Liver (tissue), 9 donors: ENCODE measurements around the gene CLN6. TPM values are rescaled to one million over a fixed set of nuclear protein-coding genes. Genes with fewer than 3 reads are reported as not detected.

ENCODE experiments used
- DNase-seq: peaks from one replicate; pipeline ENCODE4 v3.0.0-alpha.2; 2017; ENCODE audit warnings: low spot score
- H3K27ac ChIP-seq, 2 donors: one replicate each; pipeline ENCODE4 v1.7.0; 2013; ENCODE audit warnings: inconsistent platforms in 2 of 2, low read length in 2 of 2, control low read depth in 1 of 2, low read depth in 1 of 2, mild to moderate bottlenecking in 1 of 2
- H3K27me3 ChIP-seq, 4 donors: one replicate each; pipeline versions ENCODE4 v1.6.1 to v1.7.0; 2013; ENCODE audit warnings: low read length in 3 of 4, inconsistent platforms in 1 of 4, mild to moderate bottlenecking in 1 of 4, moderate library complexity in 1 of 4; ENCODE audit not compliant: control insufficient read depth in 4 of 4, insufficient read depth in 4 of 4
- H3K36me3 ChIP-seq, 4 donors: one replicate each; pipeline versions ENCODE4 v1.6.1 to v1.7.0; 2013; ENCODE audit warnings: low read length in 3 of 4, mild to moderate bottlenecking in 3 of 4, low read depth in 1 of 4, moderate library complexity in 1 of 4; ENCODE audit not compliant: control insufficient read depth in 4 of 4, insufficient read depth in 3 of 4
- H3K4me1 ChIP-seq, 4 donors: one replicate each; pipeline versions ENCODE4 v1.6.1 to v1.7.0; 2013; ENCODE audit warnings: low read length in 3 of 4, mild to moderate bottlenecking in 3 of 4, moderate library complexity in 1 of 4; ENCODE audit not compliant: control insufficient read depth in 4 of 4, insufficient read depth in 4 of 4
- H3K4me3 ChIP-seq, 3 donors: one replicate each; pipeline versions ENCODE4 v1.6.1 to v1.7.0; 2013; ENCODE audit warnings: low read length in 3 of 3, control low read depth in 1 of 3, low read depth in 1 of 3, mild to moderate bottlenecking in 1 of 3
- H3K9ac ChIP-seq, 2 donors: one replicate each; pipeline ENCODE4 v1.7.0; 2013; ENCODE audit warnings: low read length in 2 of 2, mild to moderate bottlenecking in 2 of 2, moderate library complexity in 2 of 2, control low read depth in 1 of 2, low read depth in 1 of 2
- H3K9me3 ChIP-seq, 4 donors: one replicate each; pipeline versions ENCODE4 v1.6.1 to v1.7.0; 2013; ENCODE audit warnings: low read length in 3 of 4; ENCODE audit not compliant: control insufficient read depth in 4 of 4
- EGR1 ChIP-seq, 2 donors: IDR thresholded peaks; 2 replicates each; pipeline ENCODE4 v1.6.1; 2016 to 2018; ENCODE audit warnings: antibody characterized with exemption in 2 of 2, low read depth in 2 of 2
- FOXA1 ChIP-seq: IDR thresholded peaks from 2 replicates; pipeline ENCODE4 v1.6.1; 2016; ENCODE audit warnings: antibody characterized with exemption
- GABPA ChIP-seq, 2 donors: IDR thresholded peaks in 1 of 2; conservative IDR thresholded peaks in 1 of 2; 2 replicates each; pipeline ENCODE4 v1.6.1; 2016; ENCODE audit warnings: antibody characterized with exemption in 2 of 2, mild to moderate bottlenecking in 1 of 2, moderate library complexity in 1 of 2
- HNF4A ChIP-seq, 2 donors: conservative IDR thresholded peaks; 2 replicates each; pipeline ENCODE4 v1.6.1; 2016; ENCODE audit warnings: antibody characterized with exemption in 2 of 2, mild to moderate bottlenecking in 2 of 2
- JUND ChIP-seq, 2 donors: IDR thresholded peaks; 2 replicates each; pipeline ENCODE4 v1.6.1; 2016; ENCODE audit warnings: antibody characterized with exemption in 2 of 2
- MAX ChIP-seq: IDR thresholded peaks from 2 replicates; pipeline ENCODE4 v1.6.1; 2016; ENCODE audit warnings: antibody characterized with exemption
- RAD21 ChIP-seq, 2 donors: IDR thresholded peaks; 2 replicates each; pipeline ENCODE4 v1.6.1; 2016; ENCODE audit warnings: antibody characterized with exemption in 2 of 2, mild to moderate bottlenecking in 2 of 2
- RXRA ChIP-seq, 2 donors: IDR thresholded peaks; 2 replicates each; pipeline ENCODE4 v1.6.1; 2017 to 2018; ENCODE audit warnings: antibody characterized with exemption in 2 of 2, mild to moderate bottlenecking in 1 of 2
- SP1 ChIP-seq: IDR thresholded peaks from 2 replicates; pipeline ENCODE4 v1.6.1; 2018; ENCODE audit warnings: antibody characterized with exemption, mild to moderate bottlenecking
- YY1 ChIP-seq: IDR thresholded peaks from 2 replicates; pipeline ENCODE4 v1.6.1; 2016; ENCODE audit warnings: antibody characterized with exemption, mild to moderate bottlenecking
- WGBS: extraction: QIAGEN DNeasy Blood & Tissue Kit; methylation state at CpG from one replicate; pipeline ENCODE4 v1.1.7; 2013; 5-methylcytosine and 5-hydroxymethylcytosine counted together
- polyA plus RNA-seq, 2 donors: library from polyadenylated mRNA; stranded (reverse) in 1 of 2; unstranded in 1 of 2; fragments of 200-250 nt in 1 of 2; fragments of >200 nt in 1 of 2; fragmentation: Nextera tagmentation in 1 of 2; extraction: Ambion mirVana in 1 of 2; gene quantifications; one replicate each; pipeline versions ENCODE4 v1.2.1 to v1.2.3, GENCODE V29; 2013 to 2015
- total RNA-seq, 2 donors: library from RNA; depleted of rRNA; stranded (reverse); fragments of >200 nt; gene quantifications; one replicate each; pipeline ENCODE4 v1.2.3, GENCODE V29; 2014
- TF ChIP-seq, protein P1 (sequence below): IDR thresholded peaks from 2 replicates; pipeline ENCODE4 v1.6.1; 2016; ENCODE audit warnings: antibody characterized with exemption
- TF ChIP-seq, protein P2 (sequence below): fragments of 150-350 bp; IDR thresholded peaks from 2 replicates; pipeline ENCODE4 v1.5.1; 2017; ENCODE audit warnings: improper control_type of control experiment, low read depth, low read length; ENCODE audit not compliant: missing input control
- TF ChIP-seq, protein P3 (sequence below): IDR thresholded peaks from 2 replicates; pipeline ENCODE4 v1.6.1; 2016; ENCODE audit warnings: antibody characterized with exemption
- donor health status: healthy.
- donor health status: healthy.
- donor health status: healthy.
- donor health status: healthy.
- donor health status: healthy.

The CLN6 gene
- total and polyA plus RNA-seq, 4 donors, result 7.2 to 21.2 (median 15.4) TPM

DNA sequence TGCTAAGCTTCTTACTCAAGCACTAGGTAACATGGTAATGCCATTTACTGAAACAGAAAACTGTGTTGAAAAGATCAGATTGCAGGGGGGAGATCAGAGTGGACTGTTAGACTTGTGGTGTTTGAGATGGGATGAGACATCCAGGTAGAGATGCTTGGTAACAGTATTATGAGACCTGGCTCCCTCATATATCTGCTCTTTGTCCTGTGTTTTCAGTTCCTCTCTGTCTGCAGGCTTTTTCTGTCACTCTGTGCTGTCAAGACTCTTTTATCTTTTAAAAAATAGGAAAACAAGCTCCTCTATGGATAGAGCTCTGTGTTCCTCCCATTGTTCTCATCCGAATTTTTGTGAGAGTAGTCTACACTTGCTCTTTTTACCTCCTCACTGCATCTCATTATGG is 72.5 kb downstream of the CLN6 start:
- Histone ChIP-seq H3K36me3 (peaks cover 0 to 17% (median 12%) of the 10 kb centered on the region in 4 donors), H3K4me3 (no peak overlapping the region), H3K9me3 (peaks cover 0 to 2% (median 0%) of the 10 kb centered on the region in 4 donors), H3K9ac (no peak overlapping the region), H3K27ac (no peak overlapping the region), H3K4me1 (peaks cover 0 to 4% (median 0%) of the 10 kb centered on the region in 4 donors), H3K27me3 (no peaks in the 10 kb centered on the region)
- TF ChIP-seq YY1, result no peak
- TF ChIP-seq RXRA (IDR thresholded peaks at IDR 0.05), result no peak
- TF ChIP-seq MAX, result no peak
- no peak for TF ChIP-seq JUND (IDR thresholded peaks at IDR 0.05)
- TF ChIP-seq, protein P1, sequence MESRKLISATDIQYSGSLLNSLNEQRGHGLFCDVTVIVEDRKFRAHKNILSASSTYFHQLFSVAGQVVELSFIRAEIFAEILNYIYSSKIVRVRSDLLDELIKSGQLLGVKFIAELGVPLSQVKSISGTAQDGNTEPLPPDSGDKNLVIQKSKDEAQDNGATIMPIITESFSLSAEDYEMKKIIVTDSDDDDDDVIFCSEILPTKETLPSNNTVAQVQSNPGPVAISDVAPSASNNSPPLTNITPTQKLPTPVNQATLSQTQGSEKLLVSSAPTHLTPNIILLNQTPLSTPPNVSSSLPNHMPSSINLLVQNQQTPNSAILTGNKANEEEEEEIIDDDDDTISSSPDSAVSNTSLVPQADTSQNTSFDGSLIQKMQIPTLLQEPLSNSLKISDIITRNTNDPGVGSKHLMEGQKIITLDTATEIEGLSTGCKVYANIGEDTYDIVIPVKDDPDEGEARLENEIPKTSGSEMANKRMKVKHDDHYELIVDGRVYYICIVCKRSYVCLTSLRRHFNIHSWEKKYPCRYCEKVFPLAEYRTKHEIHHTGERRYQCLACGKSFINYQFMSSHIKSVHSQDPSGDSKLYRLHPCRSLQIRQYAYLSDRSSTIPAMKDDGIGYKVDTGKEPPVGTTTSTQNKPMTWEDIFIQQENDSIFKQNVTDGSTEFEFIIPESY, result no peak
- no peak for TF ChIP-seq SP1
- TF ChIP-seq FOXA1, result no peak
- no peak for TF ChIP-seq GABPA (IDR thresholded peaks at IDR 0.05 in 1 of 2, conservative IDR thresholded peaks at IDR 0.05 in 1 of 2)
- TF ChIP-seq, protein P2, sequence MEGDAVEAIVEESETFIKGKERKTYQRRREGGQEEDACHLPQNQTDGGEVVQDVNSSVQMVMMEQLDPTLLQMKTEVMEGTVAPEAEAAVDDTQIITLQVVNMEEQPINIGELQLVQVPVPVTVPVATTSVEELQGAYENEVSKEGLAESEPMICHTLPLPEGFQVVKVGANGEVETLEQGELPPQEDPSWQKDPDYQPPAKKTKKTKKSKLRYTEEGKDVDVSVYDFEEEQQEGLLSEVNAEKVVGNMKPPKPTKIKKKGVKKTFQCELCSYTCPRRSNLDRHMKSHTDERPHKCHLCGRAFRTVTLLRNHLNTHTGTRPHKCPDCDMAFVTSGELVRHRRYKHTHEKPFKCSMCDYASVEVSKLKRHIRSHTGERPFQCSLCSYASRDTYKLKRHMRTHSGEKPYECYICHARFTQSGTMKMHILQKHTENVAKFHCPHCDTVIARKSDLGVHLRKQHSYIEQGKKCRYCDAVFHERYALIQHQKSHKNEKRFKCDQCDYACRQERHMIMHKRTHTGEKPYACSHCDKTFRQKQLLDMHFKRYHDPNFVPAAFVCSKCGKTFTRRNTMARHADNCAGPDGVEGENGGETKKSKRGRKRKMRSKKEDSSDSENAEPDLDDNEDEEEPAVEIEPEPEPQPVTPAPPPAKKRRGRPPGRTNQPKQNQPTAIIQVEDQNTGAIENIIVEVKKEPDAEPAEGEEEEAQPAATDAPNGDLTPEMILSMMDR, result no peak
- TF ChIP-seq, protein P3, sequence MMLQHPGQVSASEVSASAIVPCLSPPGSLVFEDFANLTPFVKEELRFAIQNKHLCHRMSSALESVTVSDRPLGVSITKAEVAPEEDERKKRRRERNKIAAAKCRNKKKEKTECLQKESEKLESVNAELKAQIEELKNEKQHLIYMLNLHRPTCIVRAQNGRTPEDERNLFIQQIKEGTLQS, result no peak
- TF ChIP-seq EGR1 (IDR thresholded peaks at IDR 0.05; ENCODE audit: low read depth in 2 of 2), result no peak
- no peak for TF ChIP-seq RAD21 (IDR thresholded peaks at IDR 0.05)
- no peak for TF ChIP-seq HNF4A (conservative IDR thresholded peaks at IDR 0.05)
- no peak for DNase-seq
- 0% methylated on average over 1 of the region's 1 CpG for WGBS

Other genes starting within 250 kb of the CLN6 start
- 10 to 100 TPM; 10.6 to 15.9 TPM for gene PIAS1, start 175.4 kb downstream of the CLN6 start, total RNA-seq
- gene PIAS1, start 175.4 kb downstream of the CLN6 start, polyA plus RNA-seq, result 10 to 100 TPM in 1 of 2 donors, 1 to 10 TPM in 1; 5.6 to 18.8 TPM
- gene CALML4, start 24.4 kb downstream of the CLN6 start, total RNA-seq, result 1 to 10 TPM; 6.2 to 8.0 TPM
- gene CALML4, start 24.4 kb downstream of the CLN6 start, polyA plus RNA-seq, result 1 to 10 TPM; 3.6 to 6.8 TPM
- gene FEM1B, start 48.0 kb upstream of the CLN6 start, total RNA-seq, result 10 to 100 TPM; 27.7 to 39.5 TPM
- 1 to 10 TPM; 6.2 to 8.0 TPM for gene FEM1B, start 48.0 kb upstream of the CLN6 start, polyA plus RNA-seq
- 1 to 10 TPM in 1 of 2 donors, under 1 TPM in 1; 0.92 to 1.0 TPM for gene ITGA11, start 202.4 kb upstream of the CLN6 start, total RNA-seq
- under 1 TPM; 0.32 to 0.42 TPM for gene ITGA11, start 202.4 kb upstream of the CLN6 start, polyA plus RNA-seq